WI38 (cell line): ENCODE results near the gene GRPEL1.

Experiments
- H3K4me3 ChIP-seq: 2 replicates; pipeline ENCODE4 v1.5.1; 2011; ENCODE audit warnings: low read depth, mild to moderate bottlenecking, control low read depth, low read length
- TF ChIP-seq, protein P1 (sequence below): IDR thresholded peaks from 2 replicates; pipeline ENCODE4 v1.5.1; 2012; ENCODE audit warnings: low read depth, mild to moderate bottlenecking, control low read depth, low read length

GRPEL1 gene

DNA sequence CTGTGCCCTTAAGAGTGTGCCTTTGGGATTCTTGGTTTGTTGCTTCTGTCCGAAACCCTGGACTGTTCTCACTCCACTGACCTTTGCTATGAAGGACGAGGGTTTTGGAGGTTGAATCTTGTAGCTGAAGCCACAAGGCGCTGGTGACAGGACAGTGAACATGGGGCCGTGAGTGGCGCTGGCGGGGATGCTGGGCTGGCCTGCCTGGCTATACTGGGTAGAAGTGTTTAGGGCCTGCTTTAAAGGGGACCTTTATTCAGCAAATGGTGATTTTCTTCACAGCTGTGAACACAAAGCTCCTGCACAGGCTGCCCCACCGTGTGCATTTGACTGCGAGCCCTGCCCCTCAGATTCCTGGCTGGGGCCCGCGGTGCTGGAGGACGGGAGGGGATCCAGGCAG lies 51.8 kb downstream of the GRPEL1 start:
- TF ChIP-seq, protein P1, sequence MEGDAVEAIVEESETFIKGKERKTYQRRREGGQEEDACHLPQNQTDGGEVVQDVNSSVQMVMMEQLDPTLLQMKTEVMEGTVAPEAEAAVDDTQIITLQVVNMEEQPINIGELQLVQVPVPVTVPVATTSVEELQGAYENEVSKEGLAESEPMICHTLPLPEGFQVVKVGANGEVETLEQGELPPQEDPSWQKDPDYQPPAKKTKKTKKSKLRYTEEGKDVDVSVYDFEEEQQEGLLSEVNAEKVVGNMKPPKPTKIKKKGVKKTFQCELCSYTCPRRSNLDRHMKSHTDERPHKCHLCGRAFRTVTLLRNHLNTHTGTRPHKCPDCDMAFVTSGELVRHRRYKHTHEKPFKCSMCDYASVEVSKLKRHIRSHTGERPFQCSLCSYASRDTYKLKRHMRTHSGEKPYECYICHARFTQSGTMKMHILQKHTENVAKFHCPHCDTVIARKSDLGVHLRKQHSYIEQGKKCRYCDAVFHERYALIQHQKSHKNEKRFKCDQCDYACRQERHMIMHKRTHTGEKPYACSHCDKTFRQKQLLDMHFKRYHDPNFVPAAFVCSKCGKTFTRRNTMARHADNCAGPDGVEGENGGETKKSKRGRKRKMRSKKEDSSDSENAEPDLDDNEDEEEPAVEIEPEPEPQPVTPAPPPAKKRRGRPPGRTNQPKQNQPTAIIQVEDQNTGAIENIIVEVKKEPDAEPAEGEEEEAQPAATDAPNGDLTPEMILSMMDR, result no peak
- H3K4me3 ChIP-seq, result no peak overlapping the region

DNA sequence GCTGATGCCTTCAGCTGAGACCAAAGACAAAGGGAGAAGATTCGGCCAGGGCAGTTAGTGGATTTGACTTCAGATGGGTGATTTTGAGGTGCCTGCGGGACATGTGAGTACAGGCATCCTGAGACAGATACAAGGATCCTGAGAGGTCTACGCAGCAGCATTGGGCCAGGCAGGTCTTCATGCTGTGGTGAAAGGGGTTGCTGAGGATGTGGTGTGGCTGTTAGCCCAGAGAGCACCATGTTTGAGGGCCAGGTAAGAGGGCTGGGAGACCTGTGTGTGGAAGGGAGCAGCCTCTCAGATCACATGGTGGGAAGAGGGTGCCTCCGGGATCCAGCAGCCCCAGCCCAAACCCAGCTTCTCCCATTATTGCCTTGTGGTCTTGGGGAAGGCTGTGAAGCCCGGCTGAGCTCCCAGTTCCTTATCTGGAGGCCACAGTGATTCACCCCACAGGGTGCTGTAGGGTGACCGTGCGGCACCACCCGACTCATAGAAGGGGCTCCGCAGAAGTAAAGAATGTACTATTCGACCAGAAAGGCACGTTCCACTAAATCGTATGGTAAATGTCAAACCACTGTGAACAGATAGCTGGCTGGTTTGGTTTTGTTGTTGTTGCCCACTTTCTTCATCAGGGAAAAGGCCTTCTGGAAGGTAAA lies 52.4 kb downstream of the GRPEL1 start:
- H3K4me3 ChIP-seq, result no peak overlapping the region
- TF ChIP-seq, protein P1, result no peak

DNA sequence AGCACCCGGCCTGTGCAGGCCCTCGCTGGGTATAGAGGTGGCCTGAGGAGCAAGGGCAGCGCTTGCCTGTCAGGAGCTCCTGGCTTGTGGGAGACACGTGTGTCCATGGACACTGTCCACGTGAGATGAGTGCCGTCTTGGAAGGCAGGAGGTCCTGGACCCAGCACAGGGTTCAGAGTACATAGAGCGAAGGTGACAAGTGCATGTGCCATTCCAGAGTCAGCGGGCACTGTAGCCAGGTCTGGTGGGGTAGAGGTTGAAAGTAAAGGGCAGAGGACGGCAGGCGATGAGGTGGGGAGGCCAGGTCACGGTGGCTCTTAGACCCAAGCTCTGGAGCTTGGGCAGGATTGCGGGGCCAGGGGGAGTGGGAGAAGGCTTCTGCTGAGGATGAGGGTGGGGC lies 53.0 kb downstream of the GRPEL1 start:
- no peak overlapping the region for H3K4me3 ChIP-seq
- TF ChIP-seq, protein P1, result no peak

DNA sequence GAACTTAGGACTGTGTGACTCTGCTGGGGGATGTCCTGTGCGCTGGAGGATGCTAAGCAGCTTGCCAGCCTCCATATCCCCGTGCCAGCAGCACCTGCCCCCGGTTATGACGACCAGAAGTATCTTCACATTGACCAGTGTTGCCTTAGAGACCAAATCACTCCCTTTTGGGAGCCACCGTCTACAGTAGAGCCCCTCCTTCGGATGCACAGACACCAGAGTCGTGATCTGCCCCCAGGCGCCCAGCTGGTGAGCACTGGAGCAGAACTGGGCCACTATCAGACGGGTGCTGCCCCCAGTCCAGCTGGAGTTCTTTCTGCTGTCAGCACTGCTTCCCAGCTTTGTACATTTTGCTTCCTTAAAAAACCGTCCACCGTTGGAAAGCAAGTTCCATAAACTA lies 54.7 kb downstream of the GRPEL1 start:
- H3K4me3 ChIP-seq, result no peak overlapping the region
- TF ChIP-seq, protein P1, result no peak

DNA sequence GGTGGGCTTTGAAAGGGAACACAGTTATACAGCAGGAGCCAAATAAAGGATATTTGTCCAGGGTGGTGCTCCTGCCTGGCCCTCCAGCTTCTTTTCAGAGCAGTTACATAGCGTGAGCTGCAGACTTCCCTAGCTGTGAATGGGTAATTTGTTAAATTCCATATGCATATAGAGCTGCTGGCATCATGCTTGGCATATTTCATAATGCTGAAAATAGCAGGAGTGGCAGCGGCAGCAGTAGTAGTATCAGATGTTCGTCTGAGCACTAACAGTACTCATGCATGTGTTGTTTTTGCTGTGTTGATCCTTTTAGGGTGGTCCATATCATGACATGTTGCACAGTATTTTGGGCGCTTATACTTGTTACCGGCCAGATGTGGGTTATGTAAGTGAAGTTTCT lies 58.3 kb downstream of the GRPEL1 start:
- no peak overlapping the region for H3K4me3 ChIP-seq
- TF ChIP-seq, protein P1, result no peak
